C4-2B (cell line): ENCODE measurements around the gene IL4I1.

Source experiments
- ZFX ChIP-seq: fragments of 450-650 bp; IDR thresholded peaks from 2 replicates; pipeline ENCODE4 v1.6.1; 2017
- TF ChIP-seq, protein P1 (sequence below): fragments of 450-650 bp; conservative IDR thresholded peaks from 2 replicates; pipeline ENCODE4 v1.5.1; 2017; ENCODE audit warnings: mild to moderate bottlenecking

DNA sequence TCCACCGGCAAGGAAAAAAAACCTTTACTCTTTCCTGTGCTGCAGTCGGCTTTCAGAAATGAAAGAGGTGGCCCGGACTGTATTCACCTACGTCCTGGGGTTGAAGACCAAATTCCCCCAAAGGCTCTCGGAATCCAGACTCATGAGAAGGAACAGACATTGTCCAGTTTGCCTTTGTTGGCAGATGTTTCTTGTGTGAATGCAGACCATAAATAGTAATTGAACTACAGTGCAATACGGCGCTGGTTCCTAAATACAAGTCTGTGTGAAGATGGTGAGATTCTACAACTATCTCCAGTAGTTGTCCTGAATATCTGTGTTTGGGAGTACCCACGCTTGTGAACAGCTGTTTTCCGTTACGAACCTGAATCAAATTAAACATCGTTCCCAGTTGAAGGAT lies 57.0 kb downstream of the IL4I1 start:
- TF ChIP-seq, protein P1, sequence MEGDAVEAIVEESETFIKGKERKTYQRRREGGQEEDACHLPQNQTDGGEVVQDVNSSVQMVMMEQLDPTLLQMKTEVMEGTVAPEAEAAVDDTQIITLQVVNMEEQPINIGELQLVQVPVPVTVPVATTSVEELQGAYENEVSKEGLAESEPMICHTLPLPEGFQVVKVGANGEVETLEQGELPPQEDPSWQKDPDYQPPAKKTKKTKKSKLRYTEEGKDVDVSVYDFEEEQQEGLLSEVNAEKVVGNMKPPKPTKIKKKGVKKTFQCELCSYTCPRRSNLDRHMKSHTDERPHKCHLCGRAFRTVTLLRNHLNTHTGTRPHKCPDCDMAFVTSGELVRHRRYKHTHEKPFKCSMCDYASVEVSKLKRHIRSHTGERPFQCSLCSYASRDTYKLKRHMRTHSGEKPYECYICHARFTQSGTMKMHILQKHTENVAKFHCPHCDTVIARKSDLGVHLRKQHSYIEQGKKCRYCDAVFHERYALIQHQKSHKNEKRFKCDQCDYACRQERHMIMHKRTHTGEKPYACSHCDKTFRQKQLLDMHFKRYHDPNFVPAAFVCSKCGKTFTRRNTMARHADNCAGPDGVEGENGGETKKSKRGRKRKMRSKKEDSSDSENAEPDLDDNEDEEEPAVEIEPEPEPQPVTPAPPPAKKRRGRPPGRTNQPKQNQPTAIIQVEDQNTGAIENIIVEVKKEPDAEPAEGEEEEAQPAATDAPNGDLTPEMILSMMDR, result no peak
- no peak for TF ChIP-seq ZFX
